ENCODE results near the gene UBALD1. TPM values are rescaled to one million over a fixed set of nuclear protein-coding genes. Genes with fewer than 3 reads are reported as not detected.

UBALD1 gene
- 10 to 100 TPM; 20.2 to 27.7 TPM for total RNA-seq

GRCh38 chr16:4614571-4615383, at the start of gene UBALD1:
Gene UBALD1 (minus strand): TSS chr16:4614888. CDS start chr16:4614797, 91 bp downstream.
- peak within 1 kb of the TSS; percentile 86 for H3K4me3 Mint-ChIP-seq
- no peaks in the 10 kb centered on the region for H3K27me3 Mint-ChIP-seq
- ATAC-seq (peak; percentile 67), DNase-seq (peak; percentile 88)
- H3K27ac Mint-ChIP-seq = peak within 1 kb of the TSS; percentile 93
- no peaks in the 10 kb centered on the region for H3K36me3 Mint-ChIP-seq
- H3K9me3 Mint-ChIP-seq (ENCODE audit: low read depth) = no peaks in the 10 kb centered on the region
- CTCF ChIA-PET = interaction anchor here (1.0 to 5.6 kb wide), 3 partner anchors 10 to 579 kb away, joined by 3 to 44 read pairs (median 3); partner anchors contain the start of genes ANKS3, DNAAF8 and MGRN1
- peaks cover 29% of the 10 kb centered on the region for H3K4me1 Mint-ChIP-seq

- Mint-ChIP-seq H3K9me3 (ENCODE audit: low read depth) (no peaks in the 10 kb centered on the region), H3K4me3 (no peak overlapping the region), H3K4me1 (peaks cover 55% of the 10 kb centered on the region), H3K27ac (peak overlapping the region; percentile 92), H3K36me3 (peaks cover 11% of the 10 kb centered on the region), H3K27me3 (no peaks in the 10 kb centered on the region)
- ATAC-seq (no peak), DNase-seq (no peak)
- CTCF ChIA-PET = interaction anchor here (0.6 to 1.2 kb wide), 6 partner anchors 12 to 263 kb away, joined by 3 to 5 read pairs (median 3); no protein-coding TSS in a partner anchor
These were observed 49.2 kb upstream of the UBALD1 start for GRCh38 chr16:4663777-4664465.

GRCh38 chr16:4663465-4663776, 48.7 kb upstream of the UBALD1 start:
- H3K4me3 Mint-ChIP-seq = no peak overlapping the region
- CTCF ChIA-PET = interaction anchor here (1.0 to 1.2 kb wide), 3 partner anchors 13 to 103 kb away, joined by 3 to 5 read pairs (median 3); no protein-coding TSS in a partner anchor

GRCh38 chr16:4661661-4662060, 47.0 kb upstream of the UBALD1 start:
- no peaks in the 10 kb centered on the region for H3K27me3 Mint-ChIP-seq
- CTCF ChIA-PET = interaction anchor here (1.4 to 2.4 kb wide), 2 partner anchors 12 to 73 kb away, joined by 3 to 10 read pairs; partner anchors contain the start of gene DNAAF8
- H3K4me3 Mint-ChIP-seq = no peak overlapping the region

More at GRCh38 chr16:4663465-4663776, 48.7 kb upstream of the UBALD1 start:
- Mint-ChIP-seq H3K4me1 (peaks cover 55% of the 10 kb centered on the region), H3K9me3 (ENCODE audit: low read depth) (no peaks in the 10 kb centered on the region), H3K27me3 (no peaks in the 10 kb centered on the region), H3K27ac (peak overlapping the region; percentile 92), H3K36me3 (peaks cover 11% of the 10 kb centered on the region)
- no peak for DNase-seq
- no peak for ATAC-seq

GRCh38 chr16:4660454-4661007, 45.8 kb upstream of the UBALD1 start:
- Mint-ChIP-seq H3K4me3 (no peak overlapping the region), H3K4me1 (peaks cover 50% of the 10 kb centered on the region), H3K9me3 (ENCODE audit: low read depth) (no peaks in the 10 kb centered on the region), H3K27me3 (no peaks in the 10 kb centered on the region), H3K36me3 (peaks cover 11% of the 10 kb centered on the region), H3K27ac (peak overlapping the region; percentile 68)
- ATAC-seq (peak; percentile 51), DNase-seq (peak; percentile 82)
- CTCF ChIA-PET = interaction anchor here (0.6 to 2.6 kb wide), 5 partner anchors 11 to 381 kb away, joined by 3 to 10 read pairs (median 7); partner anchors contain the start of genes DNAAF8 and MGRN1

More at GRCh38 chr16:4661661-4662060, 47.0 kb upstream of the UBALD1 start:
- Mint-ChIP-seq H3K4me1 (peaks cover 55% of the 10 kb centered on the region), H3K9me3 (ENCODE audit: low read depth) (no peaks in the 10 kb centered on the region), H3K36me3 (peaks cover 9% of the 10 kb centered on the region), H3K27ac (peak overlapping the region; percentile 32)
- ATAC-seq (no peak), DNase-seq (no peak)

- Mint-ChIP-seq H3K36me3 (peaks cover 10% of the 10 kb centered on the region), H3K9me3 (ENCODE audit: low read depth) (no peaks in the 10 kb centered on the region), H3K27me3 (no peaks in the 10 kb centered on the region), H3K27ac (peak overlapping the region; percentile 67), H3K4me1 (peaks cover 42% of the 10 kb centered on the region), H3K4me3 (no peak overlapping the region)
- CTCF ChIA-PET = interaction anchor here (1.2 to 2.6 kb wide), 3 partner anchors 10 to 35 kb away, joined by 7 to 10 read pairs (median 8); partner anchors contain the start of gene MGRN1
- DNase-seq (no peak), ATAC-seq (no peak)
These were observed 45.0 kb upstream of the UBALD1 start for GRCh38 chr16:4659363-4660353.

GRCh38 chr16:4656695-4657686, 42.3 kb upstream of the UBALD1 start:
- no peak overlapping the region for H3K27ac Mint-ChIP-seq
- DNase-seq (no peak), ATAC-seq (no peak)
- H3K27me3 Mint-ChIP-seq = no peaks in the 10 kb centered on the region
- CTCF ChIA-PET = interaction anchor here (1.5 kb wide), 1 partner anchor 40 kb away, joined by 3 read pairs; no protein-coding TSS in a partner anchor
- H3K9me3 Mint-ChIP-seq (ENCODE audit: low read depth) = no peaks in the 10 kb centered on the region
- no peak overlapping the region for H3K4me3 Mint-ChIP-seq
- H3K36me3 Mint-ChIP-seq = peaks cover 8% of the 10 kb centered on the region
- H3K4me1 Mint-ChIP-seq = peaks cover 25% of the 10 kb centered on the region

- H3K27ac Mint-ChIP-seq = no peak overlapping the region
- H3K9me3 Mint-ChIP-seq (ENCODE audit: low read depth) = no peaks in the 10 kb centered on the region
- DNase-seq = no peak
- H3K27me3 Mint-ChIP-seq = no peaks in the 10 kb centered on the region
- no peak for ATAC-seq
- peaks cover 18% of the 10 kb centered on the region for H3K4me1 Mint-ChIP-seq
- H3K4me3 Mint-ChIP-seq = no peak overlapping the region
- H3K36me3 Mint-ChIP-seq = peaks cover 8% of the 10 kb centered on the region
- CTCF ChIA-PET = no interaction called here
These were observed 41.5 kb upstream of the UBALD1 start for GRCh38 chr16:4656221-4656620.

GRCh38 chr16:4655801-4656200, 41.1 kb upstream of the UBALD1 start:
- DNase-seq (no peak), ATAC-seq (no peak)
- Mint-ChIP-seq H3K4me1 (peaks cover 14% of the 10 kb centered on the region), H3K4me3 (no peak overlapping the region), H3K27ac (no peak overlapping the region), H3K27me3 (no peaks in the 10 kb centered on the region), H3K9me3 (ENCODE audit: low read depth) (no peaks in the 10 kb centered on the region), H3K36me3 (peaks cover 8% of the 10 kb centered on the region)
- CTCF ChIA-PET = no interaction called here

GRCh38 chr16:4654964-4655590, 40.4 kb upstream of the UBALD1 start:
- Mint-ChIP-seq H3K4me3 (no peak overlapping the region), H3K36me3 (peaks cover 10% of the 10 kb centered on the region), H3K27ac (no peak overlapping the region), H3K4me1 (peaks cover 10% of the 10 kb centered on the region), H3K9me3 (ENCODE audit: low read depth) (no peaks in the 10 kb centered on the region), H3K27me3 (no peaks in the 10 kb centered on the region)
- no peak for DNase-seq
- CTCF ChIA-PET = no interaction called here
- no peak for ATAC-seq
